Measurements from ENCODE around the gene NFKB2.

NFKB2 gene

GRCh38 chr10:102408728-102409603, 13.5 kb downstream of the NFKB2 start:
- DNase-seq, result peak; percentile 88

GRCh38 chr10:102409604-102410428, 14.3 kb downstream of the NFKB2 start:
- no peak for DNase-seq

GRCh38 chr10:102410429-102411073, 15.0 kb downstream of the NFKB2 start:
- peak; percentile 83 for DNase-seq

- no peak for DNase-seq
Measured at GRCh38 chr10:102411341-102412255, 16.1 kb downstream of the NFKB2 start.

- no peak for DNase-seq
Measured at GRCh38 chr10:102412293-102412692, 16.8 kb downstream of the NFKB2 start.

- DNase-seq, result peak; percentile 56
Measured at GRCh38 chr10:102413053-102413705, 17.7 kb downstream of the NFKB2 start.

GRCh38 chr10:102413806-102414561, 18.5 kb downstream of the NFKB2 start:
- no peak for DNase-seq

- DNase-seq, result no peak
Measured at GRCh38 chr10:102414749-102415148, 19.2 kb downstream of the NFKB2 start.

- no peak for DNase-seq
Measured at GRCh38 chr10:102416283-102416682, 20.8 kb downstream of the NFKB2 start.

GRCh38 chr10:102416695-102417094, 21.2 kb downstream of the NFKB2 start:
- no peak for DNase-seq

GRCh38 chr10:102418622-102419268, 23.2 kb downstream of the NFKB2 start, which contains the start of gene PSD:
Gene PSD, minus strand, starts transcription at chr10:102418785. Its CDS starts 1,747 bp downstream, at chr10:102417038.
- no peak for DNase-seq

GRCh38 chr10:102419269-102420180, 24.0 kb downstream of the NFKB2 start:
- DNase-seq, result peak; percentile 77

GRCh38 chr10:102420181-102420713, 24.7 kb downstream of the NFKB2 start:
- no peak for DNase-seq

- DNase-seq, result peak; percentile 97
Measured at GRCh38 chr10:102420714-102421506, 25.4 kb downstream of the NFKB2 start, which contains the start of gene FBXL15. Gene FBXL15, plus strand, starts transcription at chr10:102420836. Its CDS starts 294 bp downstream, at chr10:102421130.

GRCh38 chr10:102421507-102421756, 25.9 kb downstream of the NFKB2 start:
- DNase-seq, result no peak

- no peak for DNase-seq
Measured at GRCh38 chr10:102421757-102422512, 26.4 kb downstream of the NFKB2 start.

GRCh38 chr10:102422545-102423129, 27.1 kb downstream of the NFKB2 start:
- DNase-seq, result peak; percentile 65
